ENCODE results near the gene SPRR2G. TPM values are rescaled to one million over a fixed set of nuclear protein-coding genes. Genes with fewer than 3 reads are reported as not detected.
A peak's percentile ranks its signal among the peaks of the same experiment; 100 is the strongest.
"Not testable (repeated sequence)": the region's sequence is repeated elsewhere in the genome, so short reads cannot be mapped to it uniquely, and the experiment has no call there.

The SPRR2G gene
- total RNA-seq (2014; rRNA removed; shearing (Covaris generic)): not detected in 2 replicates

DNA sequence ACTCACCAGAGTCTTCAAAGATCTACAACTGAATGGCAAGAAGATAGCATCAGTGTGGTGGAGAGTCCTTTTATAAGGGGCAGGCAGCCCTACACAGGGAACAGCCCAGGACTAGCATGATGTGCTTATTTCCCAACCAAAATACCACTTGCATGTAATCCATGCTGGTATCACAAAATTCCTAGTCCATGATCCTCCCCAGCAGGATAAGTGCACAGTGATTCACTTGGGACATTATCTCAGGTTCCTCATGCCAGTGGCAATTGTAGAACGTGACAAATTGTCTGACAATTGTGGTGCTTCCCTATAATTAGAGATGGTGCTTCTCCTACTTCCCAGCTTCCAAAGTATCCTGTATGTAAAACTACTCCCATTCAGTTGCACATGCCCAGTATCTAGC lies at the start of gene SPRR2G:
SPRR2G (minus strand) TSS at position 45 of the 400 bp plus-strand sequence. CDS start 780 bp downstream, outside the sequence.
- DNase-seq (ENCODE audit: low spot score): no peak

DNA sequence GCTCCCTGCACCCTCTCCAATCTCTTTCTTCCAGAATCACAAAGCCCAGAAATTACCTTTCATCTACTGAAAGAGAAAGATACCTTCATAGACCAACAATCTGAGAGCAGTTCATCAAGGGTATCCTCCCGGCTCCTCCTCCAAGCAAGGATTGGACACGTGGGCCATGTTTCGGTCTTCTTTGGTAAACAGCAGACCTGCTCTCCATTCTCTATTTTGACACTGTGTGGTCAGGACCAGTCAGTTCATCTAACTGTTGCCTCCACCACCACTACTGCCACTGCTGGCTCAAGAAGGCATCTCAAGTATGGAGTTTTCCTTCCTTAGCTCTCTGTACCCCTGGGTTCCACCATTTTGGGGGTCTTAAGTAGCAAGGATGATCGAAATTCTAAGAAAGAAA lies 44.5 kb upstream of the SPRR2G start:
- no peak for DNase-seq (ENCODE audit: low spot score)

DNA sequence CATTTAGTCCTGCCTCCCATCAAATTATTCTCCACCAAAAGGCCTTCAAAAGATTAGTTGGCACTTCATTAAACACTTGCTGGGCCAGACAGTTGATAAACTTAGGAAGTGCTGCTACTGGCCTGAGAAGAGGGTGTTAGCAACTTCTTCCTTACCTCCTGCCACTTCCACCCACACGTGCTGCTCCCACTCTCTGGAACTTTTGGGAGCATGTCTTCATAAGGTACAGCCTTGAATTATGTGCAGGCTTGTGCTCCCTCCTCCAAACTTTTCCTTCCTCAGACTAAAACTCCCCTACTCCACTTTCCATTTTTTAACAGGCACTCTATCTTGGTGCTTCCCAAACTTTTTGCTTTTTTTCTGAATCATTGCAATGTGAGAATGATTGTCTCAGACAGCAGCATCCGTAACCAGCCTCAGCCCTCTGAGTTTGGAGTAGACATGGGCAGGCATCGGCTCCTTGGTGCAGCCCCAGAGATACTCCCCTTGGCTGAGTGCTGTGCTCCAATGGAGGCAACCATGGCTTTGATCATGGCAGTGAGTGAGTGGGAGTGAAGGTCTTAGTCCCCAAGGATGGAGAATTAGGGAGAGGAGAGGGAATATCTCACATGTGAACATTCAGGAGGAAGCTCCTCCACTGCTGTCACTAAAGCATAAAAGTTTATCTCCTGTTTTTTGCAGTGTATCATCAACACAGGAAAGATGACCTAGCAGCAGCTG lies 43.8 kb upstream of the SPRR2G start:
- DNase-seq (ENCODE audit: low spot score): no peak

DNA sequence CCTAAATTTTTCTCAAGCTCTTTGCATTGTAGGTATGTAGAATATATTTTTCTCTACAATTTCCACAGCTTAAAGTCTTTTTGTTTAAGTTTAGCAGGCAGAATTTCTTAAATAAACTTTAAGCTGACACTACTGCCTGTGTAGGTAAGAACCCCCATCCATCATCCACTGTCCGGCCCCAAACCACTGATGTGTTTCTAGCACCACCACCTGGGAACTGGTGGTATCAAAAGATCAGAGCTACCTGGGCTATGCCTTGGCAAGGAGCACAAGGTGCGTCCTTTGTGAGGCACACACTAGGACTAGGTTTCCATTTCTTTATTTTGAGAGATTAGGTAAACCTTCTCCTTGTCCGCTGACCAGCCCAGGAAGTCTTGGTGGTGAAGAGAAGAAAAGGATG lies 42.0 kb upstream of the SPRR2G start:
- DNase-seq (ENCODE audit: low spot score): no peak

DNA sequence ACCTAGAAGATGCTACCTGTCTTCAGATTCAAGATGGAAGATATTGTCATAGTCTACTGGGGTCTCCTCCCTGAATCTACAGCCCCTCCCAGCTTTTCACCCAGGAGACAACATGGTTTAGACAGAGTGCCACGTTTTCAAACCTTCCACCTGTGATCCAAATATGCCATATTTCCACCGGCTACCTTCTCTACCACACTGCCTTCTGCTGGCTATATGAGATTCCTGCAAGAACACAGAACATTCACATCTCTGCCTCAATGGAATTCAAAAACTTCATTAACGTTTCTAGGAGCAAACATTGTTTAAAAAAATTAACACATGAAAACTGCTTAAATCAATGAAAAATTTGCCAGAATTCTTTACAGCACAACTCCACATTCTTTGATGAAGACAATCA lies 39.7 kb upstream of the SPRR2G start:
- DNase-seq (ENCODE audit: low spot score): no peak

DNA sequence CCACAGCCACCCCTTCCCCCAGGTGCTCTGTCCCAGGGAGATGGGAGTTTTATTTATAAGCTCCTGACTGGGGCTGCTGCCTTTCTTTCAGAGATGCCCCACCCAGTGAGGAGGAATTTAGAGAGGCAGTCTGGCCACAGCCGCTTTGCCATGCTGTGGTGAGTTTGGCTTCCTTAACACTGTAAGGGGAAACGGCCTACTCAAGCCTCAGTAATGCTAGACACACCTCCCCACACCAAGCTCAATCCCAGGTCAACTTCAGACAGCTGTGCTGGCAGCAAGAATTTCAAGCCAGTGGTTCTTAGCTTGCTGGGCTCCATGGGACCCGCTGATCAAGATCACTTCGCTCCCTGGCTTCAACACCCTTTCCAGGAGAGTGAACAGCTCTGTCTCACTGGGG lies 37.6 kb upstream of the SPRR2G start:
- DNase-seq (ENCODE audit: low spot score): not testable (repeated sequence)

DNA sequence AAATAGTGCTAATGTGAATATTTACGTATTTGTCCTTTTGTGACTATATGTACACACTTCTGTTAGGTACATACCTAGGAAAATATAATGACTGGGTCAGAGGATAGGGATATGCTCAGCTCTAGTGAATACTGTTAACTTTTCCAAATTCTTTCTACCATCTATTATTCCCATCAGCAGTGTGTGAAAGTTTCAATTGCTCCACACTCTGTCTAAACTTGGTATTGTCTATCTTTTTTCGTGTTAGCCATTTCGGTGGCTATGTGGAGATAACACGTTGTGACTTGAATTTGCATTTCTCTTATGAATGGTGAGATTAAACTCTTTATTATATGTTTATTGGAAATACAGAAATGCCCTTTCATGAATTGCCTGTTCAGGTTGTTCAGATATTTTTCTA lies 29.9 kb upstream of the SPRR2G start:
- DNase-seq (ENCODE audit: low spot score): no peak

DNA sequence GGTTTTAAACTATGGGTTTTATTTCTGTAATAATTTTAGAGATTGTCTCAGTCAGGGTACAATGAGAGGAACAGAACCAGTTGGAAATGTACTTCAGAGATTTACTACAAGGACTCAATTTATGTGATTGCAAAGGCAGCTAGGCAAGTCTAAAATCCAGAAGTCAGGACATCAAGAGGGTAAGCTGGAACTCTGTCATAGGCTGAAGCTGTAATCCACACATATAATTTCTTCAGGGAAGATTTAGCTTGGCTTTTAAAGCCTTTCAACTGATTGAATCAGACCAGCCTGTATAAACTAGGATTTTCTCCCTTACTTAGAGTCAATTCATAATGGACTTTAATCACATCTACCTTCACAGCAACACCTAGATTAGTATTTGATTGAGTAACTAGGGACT lies 28.2 kb upstream of the SPRR2G start:
- no peak for DNase-seq (ENCODE audit: low spot score)

DNA sequence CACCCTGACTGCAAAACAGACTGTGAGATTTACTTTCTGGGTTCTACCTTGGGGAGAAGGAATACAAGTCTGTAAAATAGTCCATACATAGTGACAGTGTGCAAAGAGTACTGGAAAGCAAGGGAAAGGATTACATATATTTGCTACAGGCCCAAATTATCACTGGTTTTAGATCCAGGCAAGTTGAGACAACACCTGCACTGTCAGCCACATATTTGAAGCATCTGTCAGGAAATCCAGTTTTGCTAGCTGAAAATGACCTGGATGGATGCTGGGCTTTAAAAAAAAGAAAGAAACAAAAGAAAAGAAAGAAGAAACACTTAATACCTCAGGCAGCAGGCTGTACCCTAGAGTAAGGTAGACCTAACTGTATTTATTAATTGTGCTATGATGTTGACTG lies 23.9 kb upstream of the SPRR2G start:
- no peak for DNase-seq (ENCODE audit: low spot score)

DNA sequence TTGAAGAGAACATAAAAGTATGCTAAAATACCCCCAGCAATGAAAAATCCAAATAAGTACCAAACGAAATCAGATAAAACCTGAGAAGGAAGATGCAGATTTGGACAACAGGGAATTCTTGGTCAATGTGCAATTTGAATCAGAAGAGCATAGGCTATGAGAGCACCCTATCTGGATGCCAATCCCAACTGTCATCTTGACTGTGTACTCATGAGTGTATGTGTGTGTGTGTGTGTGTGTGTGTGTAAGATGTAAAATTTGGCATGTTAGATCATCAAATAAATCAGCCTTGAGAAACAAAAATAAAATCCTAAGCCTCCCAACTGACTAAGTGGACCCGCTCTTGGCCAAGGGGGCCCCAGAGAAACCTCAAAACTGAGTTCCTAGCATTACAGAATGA lies 18.0 kb upstream of the SPRR2G start:
- no peak for DNase-seq (ENCODE audit: low spot score)

DNA sequence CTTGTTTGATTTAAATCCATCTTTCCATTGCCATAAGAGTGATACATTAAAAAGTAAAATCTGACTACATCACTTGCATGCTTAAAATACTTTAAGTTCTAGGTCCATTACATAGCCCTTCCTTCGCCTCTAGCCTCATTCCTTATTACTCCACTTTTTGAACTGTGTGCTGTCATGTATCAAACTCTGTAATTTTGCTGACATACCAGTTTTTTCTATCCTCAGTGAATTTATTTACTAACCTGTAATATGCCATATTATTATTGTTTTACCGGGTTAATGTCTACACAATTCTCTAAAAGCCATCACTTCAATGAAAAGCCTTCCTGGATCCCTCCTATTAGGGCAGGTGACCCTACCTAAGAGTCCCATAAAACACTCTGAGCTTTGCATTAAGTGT lies 4.9 kb upstream of the SPRR2G start:
- no peak for DNase-seq (ENCODE audit: low spot score)

DNA sequence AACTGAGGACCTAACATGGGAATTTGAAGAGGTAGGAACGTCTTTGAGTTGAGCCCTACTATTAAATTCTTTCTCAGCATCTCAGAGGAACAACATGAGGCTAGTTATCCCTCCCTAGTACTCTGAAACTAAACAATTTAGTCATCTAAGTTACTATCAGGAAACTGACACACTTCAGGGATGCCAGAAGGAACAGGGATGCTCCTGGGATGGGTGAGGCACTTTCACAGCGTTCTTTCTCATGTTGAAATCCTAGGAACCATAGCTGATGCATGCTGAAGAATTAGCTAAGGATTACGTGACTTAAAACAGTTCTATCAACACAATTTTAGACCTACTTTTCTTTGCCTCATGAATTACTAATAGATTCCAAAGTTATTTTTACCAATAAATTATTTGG lies 1.8 kb upstream of the SPRR2G start:
- no peak for DNase-seq (ENCODE audit: low spot score)

DNA sequence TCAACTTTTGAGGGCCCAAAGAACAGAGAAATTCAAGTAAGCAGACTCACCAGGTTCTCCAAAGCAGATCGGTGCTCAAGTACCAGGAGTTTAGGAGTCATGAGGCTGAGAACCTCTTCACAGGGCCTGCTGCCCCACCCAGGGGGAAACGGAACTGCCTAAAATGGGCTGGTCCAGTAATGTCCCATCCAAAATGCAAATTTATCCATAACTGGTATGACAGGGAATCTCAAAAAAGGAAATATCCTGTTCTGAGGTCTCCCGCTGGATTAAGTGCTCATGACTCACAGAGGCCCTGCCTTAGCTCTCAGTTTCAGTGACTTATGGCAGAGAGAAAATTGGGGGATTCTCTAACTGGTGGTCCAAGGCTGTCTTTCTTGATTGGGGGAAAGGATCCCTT lies 9.3 kb downstream of the SPRR2G start:
- DNase-seq (ENCODE audit: low spot score): no peak

DNA sequence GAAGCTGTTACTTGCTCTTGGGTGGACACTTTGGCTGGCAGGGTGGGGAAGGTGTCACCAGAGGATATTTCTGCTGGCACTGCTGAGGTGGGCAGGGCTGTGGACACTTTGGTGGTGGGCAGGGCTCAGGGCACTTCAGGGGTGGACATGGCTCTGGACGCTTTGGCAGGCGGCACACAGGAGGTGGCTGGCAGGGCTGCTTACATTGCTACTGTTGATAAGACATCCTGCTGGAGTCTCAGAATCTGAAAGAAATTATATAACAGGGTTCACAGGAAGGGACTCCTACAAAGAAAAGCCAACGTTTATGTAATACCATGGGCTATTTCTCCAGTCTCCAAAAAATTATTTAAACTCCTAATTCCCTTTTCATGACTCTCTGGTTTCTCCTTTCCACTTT lies 10.2 kb downstream of the SPRR2G start:
- no peak for DNase-seq (ENCODE audit: low spot score)

DNA sequence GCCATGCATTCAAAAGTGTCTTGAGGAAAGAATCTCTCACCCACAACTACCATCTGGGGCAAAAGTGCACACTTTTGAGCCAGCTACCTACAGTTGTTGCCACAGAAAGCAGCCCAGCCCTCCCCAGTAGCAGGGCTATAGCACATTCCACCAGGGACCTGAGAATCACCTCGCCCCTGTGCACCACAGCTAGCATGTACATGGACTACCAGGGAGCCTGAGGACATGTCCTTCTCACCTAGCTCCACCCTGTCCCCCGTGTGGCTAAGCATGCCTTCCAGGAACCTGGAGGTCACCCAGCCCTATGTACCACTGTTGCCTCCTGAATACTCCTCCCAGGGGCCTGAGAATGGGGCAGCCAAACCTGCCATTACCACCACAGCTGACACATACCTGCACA lies 16.9 kb downstream of the SPRR2G start:
- no peak for DNase-seq (ENCODE audit: low spot score)

DNA sequence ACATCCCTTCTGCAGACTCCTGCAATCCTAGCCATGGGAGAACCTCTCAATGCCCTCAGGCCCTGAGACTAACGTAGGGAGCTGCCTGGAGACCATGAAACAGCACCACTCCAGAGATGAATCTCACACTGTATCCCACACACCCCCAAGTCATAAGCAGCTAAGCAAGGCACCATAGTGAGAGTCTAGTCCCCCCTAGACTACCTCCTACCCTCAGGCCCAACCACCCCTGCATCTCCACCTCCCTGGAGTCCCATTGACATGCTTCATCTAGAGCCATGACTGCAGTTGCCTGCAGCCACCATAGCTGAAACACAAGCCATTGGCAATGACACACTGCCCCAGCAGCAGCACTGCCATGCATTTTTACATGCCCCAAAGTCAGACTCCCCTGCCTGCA lies 17.4 kb downstream of the SPRR2G start:
- no peak for DNase-seq (ENCODE audit: low spot score)

DNA sequence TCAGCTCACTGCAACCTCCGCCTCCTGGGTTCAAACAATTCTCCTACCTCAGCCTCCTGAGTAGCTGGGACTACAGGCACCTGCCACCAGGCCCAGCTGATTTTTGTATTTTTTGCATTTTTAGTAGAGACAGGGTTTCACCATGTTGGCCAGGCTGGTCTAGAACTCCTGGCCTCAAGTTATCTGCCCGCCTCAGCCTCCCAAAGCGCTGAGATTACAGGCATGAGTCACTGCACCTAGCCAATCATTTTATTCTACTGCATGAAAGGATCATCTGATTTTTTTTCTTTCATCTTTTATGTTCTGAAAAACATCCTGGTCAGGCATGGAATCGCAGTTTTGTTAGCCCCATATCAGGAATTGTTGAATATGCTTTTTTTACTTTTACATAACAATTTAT lies 22.0 kb downstream of the SPRR2G start:
- not testable (repeated sequence) for DNase-seq (ENCODE audit: low spot score)

DNA sequence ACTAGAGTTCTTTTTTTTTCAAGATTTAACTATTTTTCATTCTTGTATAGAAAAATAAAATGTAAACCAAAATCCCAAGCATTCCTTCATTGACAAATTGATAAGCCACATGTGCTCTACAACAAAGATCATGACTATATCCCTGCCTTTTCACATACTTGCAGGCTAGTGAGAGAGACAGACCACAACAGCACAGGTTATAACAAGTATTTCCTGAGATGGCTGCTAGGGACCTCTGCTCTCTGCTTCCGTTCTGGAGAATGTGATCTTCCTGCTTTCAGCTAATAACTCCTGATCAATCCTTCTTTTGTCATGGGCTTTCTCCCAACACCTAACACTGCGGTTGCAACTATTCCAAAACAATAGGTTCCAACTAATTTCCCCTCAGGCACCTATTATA lies 23.4 kb downstream of the SPRR2G start:
- no peak for DNase-seq (ENCODE audit: low spot score)

DNA sequence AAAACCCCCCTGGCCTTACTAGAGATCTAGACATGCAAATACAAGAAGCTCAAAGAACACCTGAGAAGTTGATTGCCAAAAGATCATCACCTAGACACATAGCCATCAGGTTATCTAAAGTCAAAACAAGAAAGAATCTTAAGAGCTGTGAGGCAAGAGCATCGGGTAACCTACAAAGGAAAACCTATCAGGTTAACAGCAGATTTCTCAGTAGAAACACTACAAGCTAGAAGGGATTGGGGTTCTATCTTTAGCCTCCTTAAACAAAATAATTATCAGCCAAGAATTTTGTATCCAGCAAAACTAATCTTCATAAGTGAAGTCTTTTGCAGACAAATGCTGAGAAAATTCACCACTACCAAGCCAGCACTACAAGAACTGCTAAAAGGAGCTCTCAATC lies 25.2 kb downstream of the SPRR2G start:
- DNase-seq (ENCODE audit: low spot score): no peak

DNA sequence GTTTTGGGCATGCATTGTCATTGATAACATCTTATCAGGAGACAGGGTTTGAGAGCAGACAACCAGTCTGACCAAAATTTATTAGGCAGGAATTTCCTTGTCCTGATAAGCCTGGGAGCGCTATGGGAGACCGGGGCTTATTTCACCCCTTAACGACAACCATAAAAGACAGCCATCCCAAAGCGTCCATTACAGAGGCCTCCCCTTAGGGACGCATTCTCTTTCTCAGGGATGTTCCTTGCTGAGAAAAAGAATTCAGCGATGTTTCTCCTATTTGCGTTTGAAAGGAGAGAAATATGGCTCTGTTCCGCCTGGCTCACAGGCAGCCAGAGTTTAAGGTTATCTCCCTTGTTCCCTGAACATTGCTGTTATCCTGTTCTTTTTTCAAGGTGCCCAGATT lies 26.9 kb downstream of the SPRR2G start:
- not testable (repeated sequence) for DNase-seq (ENCODE audit: low spot score)

DNA sequence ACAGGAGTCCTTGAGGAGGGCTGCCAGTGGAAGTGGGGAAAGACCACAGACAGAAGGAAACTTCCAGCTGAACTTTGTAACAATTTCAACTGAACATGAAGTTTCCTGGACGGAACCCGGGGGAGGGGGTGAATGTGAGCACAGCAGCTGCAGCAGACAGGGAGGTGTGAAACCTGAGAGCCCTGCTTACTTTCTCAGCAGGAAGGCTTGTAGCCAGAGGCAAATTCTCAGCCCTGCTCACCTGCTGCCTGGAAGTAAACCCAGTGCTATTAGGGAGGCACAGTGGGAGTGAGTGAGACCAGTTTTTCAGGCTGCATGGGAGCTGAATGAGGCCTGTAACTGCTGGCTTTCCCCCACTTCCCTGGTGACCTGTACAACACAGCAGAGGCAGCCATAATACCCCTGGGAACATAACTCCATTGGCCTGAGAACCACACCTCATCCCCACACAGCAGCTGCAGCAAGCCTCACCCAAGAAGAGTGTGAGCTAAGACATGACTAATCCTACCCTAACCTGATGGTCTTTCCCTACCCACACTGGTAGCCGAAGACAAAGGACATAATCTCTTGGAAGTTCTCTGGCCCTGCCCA lies 27.8 kb downstream of the SPRR2G start:
- peak; percentile 68 for DNase-seq (ENCODE audit: low spot score)

DNA sequence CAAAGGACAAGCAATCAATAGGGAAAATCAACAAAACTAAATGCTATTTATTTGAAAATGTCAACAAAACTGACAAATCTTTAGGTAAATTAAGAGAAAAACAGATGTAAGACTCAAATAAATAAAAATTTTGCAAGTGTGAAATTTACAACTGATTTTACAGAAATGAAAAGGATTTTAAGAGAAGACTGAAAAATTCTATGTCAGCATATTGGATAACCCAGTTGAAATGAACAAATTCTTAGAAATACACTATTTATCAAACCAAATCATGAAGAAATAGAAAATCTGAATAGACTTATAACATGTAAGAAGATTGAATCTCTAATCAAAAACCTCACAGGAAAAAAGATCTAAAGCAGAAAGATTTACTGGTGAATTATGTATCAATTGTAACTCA lies 29.7 kb downstream of the SPRR2G start:
- no peak for DNase-seq (ENCODE audit: low spot score)

DNA sequence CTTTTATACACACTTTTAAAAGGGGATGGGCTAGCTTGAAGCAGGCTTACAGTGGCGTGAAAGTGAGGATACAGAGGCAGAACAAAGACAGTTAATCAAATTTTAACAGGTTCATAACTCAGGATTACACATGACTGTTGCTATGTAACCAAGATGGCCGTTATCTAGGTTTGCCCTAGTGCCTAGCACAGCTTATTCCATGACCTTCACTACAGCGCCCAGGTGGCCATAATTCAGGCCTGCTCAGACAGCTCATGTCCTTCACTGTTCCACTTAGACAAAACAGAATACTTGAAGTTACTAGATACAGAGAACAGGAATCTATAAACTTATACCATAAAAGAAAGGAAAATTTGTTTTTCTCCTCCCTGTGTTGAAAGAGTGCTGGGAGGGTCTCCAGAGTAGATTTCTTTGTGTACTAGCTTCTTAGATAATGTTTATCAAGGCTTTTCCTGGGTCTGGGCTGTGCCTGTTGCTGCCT lies 31.2 kb downstream of the SPRR2G start:
- DNase-seq (ENCODE audit: low spot score): no peak

DNA sequence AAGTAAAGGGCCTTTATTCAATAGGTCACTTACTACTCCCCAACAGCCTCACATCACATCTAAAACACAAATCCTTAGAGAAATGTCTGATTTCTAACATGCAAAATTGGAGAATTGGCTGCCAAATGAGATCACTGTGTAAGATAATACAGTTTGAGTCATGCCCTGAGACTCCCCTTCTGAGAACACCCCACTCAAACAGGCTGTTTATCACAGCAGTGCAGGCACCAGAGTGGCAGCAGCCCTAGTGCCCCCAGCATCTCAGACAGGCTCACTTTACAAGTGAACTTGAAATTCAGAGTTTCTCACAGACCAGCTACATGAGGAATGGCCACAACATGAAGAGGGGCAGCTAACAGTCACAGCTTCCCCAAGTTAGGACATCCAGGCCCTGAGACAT lies 35.4 kb downstream of the SPRR2G start:
- not testable (repeated sequence) for DNase-seq (ENCODE audit: low spot score)

All from H4 (cell line).